Epithelial cell of esophagus (primary cell): ENCODE measurements around the gene SCD.

Experiments used
- DNase-seq: peaks from one replicate; pipeline ENCODE4 v3.0.0; 2010; ENCODE audit warnings: low read depth
- H3K4me3 ChIP-seq: 2 replicates; pipeline ENCODE4 v1.5.1; 2011; ENCODE audit warnings: mild to moderate bottlenecking, low read length, control low read depth
- TF ChIP-seq, protein P1 (sequence below): IDR thresholded peaks from 2 replicates; pipeline ENCODE4 v1.5.1; 2011; ENCODE audit warnings: low read depth, mild to moderate bottlenecking, low read length, control low read depth, inconsistent platforms; ENCODE audit not compliant: insufficient read depth; ENCODE audit errors: missing control alignments

Gene SCD

DNA sequence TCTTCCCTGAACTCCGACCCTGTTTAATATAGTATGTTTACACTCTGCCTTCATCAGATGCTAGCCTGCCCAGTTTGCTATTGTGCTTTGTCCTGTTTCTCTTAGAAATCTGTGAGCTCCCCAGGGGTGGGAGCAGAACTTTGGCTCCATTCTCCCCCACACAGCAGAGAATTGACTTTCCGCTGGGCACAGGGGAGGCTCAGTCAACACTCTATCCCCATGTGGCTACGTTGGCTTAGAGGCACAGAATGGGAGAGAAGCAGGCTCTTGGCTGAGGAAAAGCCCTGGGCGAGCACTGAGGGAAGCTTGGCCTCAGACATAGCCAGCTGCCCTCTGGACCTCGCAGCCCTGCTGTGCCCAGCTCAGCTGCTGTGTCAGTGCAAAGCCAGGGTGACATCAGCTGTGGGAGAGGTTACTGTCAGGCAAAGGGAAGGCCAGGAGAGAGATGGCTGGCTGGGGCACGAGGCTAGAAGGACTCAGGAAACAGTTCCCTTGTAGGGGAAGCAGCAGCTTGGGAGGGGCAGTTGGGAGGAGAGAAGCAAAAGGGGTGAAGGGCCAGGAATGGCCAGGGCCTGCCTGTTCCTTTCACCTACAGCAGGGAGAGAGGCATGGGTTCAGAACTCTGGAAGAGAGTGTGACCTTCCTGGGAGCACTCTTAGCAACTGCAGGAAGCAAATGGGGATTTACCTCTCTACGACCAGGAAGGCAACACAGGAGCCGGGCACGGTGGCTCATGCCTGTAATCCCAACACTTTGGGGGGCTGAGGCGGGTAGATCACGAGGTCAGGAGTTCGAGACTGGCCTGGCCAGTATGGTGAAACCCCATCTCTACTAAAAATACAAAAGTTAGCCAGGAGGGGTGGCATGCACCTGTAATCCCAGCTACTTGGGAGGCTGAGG, 5.8 kb upstream of the SCD start:
- no peak for DNase-seq
- H3K4me3 ChIP-seq = no peak overlapping the region
- TF ChIP-seq, protein P1, sequence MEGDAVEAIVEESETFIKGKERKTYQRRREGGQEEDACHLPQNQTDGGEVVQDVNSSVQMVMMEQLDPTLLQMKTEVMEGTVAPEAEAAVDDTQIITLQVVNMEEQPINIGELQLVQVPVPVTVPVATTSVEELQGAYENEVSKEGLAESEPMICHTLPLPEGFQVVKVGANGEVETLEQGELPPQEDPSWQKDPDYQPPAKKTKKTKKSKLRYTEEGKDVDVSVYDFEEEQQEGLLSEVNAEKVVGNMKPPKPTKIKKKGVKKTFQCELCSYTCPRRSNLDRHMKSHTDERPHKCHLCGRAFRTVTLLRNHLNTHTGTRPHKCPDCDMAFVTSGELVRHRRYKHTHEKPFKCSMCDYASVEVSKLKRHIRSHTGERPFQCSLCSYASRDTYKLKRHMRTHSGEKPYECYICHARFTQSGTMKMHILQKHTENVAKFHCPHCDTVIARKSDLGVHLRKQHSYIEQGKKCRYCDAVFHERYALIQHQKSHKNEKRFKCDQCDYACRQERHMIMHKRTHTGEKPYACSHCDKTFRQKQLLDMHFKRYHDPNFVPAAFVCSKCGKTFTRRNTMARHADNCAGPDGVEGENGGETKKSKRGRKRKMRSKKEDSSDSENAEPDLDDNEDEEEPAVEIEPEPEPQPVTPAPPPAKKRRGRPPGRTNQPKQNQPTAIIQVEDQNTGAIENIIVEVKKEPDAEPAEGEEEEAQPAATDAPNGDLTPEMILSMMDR = no peak

DNA sequence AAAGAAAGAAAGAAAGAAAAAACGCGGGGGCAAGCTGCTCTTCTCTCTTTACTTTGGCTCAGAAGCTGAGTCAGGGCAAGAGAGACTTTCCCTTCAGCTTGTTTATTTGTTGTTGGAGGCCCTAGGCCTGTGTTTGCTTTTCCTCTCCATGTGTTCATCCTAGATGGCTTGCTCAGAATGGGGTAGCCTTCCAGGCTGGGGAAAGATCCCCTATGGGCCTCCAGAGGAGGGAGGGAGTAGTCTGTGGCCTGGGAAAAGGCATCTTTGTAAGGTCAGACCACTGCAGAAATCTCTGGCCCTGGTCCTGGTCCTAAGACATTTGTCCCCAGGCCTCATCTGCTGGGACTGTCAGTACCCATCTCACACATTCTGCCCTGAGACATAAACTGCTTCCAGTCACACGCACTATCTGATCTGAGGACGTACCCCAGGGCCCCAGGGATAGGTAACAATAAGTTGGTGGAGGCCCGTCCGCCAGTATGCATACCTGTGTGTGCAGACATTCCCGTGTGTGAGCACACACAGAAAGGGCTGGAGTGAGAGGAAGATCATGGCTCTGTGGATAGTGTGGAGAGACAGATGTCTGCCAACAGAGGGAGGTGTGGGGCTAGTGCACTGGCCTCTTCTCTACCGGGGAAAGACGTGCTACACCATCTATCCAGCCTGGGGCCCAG, 4.9 kb upstream of the SCD start:
- DNase-seq = peak; percentile 74
- TF ChIP-seq, protein P1 = peak; percentile 84

DNA sequence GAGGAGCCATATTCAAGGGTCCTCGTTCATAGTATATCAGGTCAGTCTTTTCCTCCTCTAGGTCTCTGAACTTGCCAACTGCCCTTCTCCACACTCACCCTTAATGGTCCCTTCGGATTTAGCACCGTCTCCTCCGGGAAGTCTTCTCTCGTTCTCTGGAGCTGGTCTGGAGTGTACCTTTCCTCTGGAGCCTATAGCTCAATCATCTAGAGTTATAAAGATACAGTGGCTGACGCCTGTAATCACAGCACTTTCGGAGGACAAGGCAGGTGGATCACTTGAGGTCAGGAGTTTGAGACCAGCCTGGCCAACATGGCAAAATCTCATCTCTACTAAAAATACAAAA, 4.4 kb upstream of the SCD start:
- TF ChIP-seq, protein P1 = no peak
- no peak for DNase-seq
- no peak overlapping the region for H3K4me3 ChIP-seq

More for the DNA sequence above, 4.9 kb upstream of the SCD start:
- H3K4me3 ChIP-seq = no peak overlapping the region

DNA sequence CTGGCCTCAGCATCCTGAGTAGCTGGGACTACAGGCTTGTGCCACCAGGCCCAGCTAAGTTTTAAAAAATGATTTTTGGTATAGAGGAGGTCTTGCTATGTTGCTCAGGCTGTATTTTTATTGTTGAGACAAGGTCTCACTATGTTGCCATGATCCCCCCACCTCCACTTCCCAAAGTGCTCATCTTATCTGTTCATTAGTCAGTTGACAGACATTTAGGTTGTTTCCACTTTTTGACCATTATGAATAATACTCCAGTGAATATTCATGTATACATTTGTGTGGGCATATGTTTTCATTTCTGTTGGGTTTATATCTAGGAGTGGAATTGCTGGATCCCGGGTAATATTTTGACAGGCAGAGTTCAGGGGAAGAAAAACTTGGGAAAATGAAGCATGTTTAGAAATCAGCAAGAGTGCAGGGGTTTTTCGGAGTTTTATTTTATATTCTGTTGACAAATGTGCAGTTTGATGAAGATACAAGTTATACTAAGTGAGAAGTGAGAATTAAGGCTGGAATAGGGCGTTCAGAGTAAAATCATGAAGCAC, 2.7 kb upstream of the SCD start:
- TF ChIP-seq, protein P1 = no peak
- H3K4me3 ChIP-seq = no peak overlapping the region
- DNase-seq = no peak

DNA sequence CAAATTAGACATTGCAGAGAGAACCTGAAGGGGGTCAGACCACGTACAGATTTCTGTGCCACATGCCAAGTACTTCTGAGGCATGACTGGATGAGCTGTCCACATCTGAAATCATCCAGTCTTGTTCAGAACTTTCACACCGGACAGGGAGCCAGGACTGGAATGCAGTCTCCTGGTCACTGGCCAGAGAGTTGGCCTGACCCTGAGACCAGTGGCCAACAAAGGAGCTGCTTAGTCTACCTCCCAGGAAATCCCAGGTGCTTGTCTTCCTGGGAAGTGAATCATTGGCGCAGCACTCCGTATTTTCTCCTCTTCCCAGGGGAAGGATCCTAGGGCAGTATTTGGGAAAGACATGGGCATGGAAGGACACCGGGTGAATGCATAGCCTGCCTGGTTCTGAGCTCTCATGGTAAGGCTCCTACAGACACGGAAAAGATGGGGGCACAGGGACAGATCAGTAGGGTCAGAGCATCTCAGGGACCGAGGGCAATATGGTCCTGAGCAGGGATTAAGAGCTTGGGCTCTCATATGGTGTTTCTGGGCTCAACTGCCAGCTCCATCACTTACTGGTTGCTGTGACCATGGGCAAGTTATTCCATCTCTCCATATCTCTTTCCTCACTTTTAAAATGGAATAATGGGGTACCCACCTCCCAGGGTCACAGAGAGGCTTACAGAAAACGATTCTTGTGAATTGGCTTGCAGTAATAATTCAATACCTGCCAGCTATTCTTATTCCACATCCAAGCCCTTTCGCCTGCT, 1.3 kb upstream of the SCD start:
- DNase-seq = peak; percentile 33
- TF ChIP-seq, protein P1 = no peak
- H3K4me3 ChIP-seq = peak overlapping the region; percentile 91

DNA sequence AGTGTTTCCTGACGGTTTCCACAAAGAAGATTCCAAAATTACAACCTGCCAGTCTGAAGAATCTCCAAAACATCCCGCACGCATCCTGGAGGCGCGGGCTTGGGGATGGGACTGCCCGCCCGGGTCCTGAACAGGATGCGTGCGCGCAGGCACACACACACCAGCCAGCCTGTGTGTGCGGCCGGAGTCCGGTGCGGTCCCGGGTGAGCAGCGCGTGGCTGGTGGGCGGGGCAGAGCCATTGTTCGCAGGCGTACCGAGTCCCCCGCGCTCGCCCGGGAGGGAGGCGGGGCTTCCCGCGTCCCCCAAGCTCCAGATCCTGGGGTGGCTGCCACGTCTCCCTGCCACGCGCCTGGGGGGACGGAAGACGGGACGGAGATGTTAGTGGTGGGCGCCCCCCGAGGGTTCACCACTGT, 675 bp upstream of the SCD start:
- DNase-seq = peak; percentile 69

More for the DNA sequence above, 675 bp upstream of the SCD start:
- H3K4me3 ChIP-seq = peak overlapping the region; percentile 91
- TF ChIP-seq, protein P1 = no peak
